IMR-90 (cell line): Measurements from ENCODE around the gene TSC22D3. TPM values are rescaled to one million over a fixed set of nuclear protein-coding genes. Genes with fewer than 3 reads are reported as not detected.

Experiments used
- ATAC-seq: fragments of 200-7000 bp; cut with Tn5 transposase; 2 replicates; pipeline ENCODE4 v1.9.1; 2020; ENCODE audit warnings: low read depth, mild to moderate bottlenecking, moderate library complexity
- BruUV-seq: library from RNA; stranded (reverse); fragments of 400-500 nt; replicated peaks from 2 replicates; lab custom pipeline; 2021; lab: Mats Ljungman, UMichigan
- CTCF ChIA-PET: fragments of 300-600 bp; formaldehyde crosslinking; extraction: SDS; loops from one replicate; lab custom pipeline; 2021; ENCODE audit warnings: antibody characterized with exemption; lab: Yijun Ruan, JAX
- POLR2A ChIA-PET: fragments of 300-600 bp; sonication (Branson Sonifier 250); formaldehyde crosslinking; loops from one replicate; lab custom pipeline; 2022; ENCODE audit warnings: antibody characterized with exemption; ENCODE audit not compliant: unreplicated experiment; lab: Charles Lee
- DNase-seq: peaks from one replicate; pipeline ENCODE4 v3.0.0; 2013
- H2AFZ ChIP-seq: replicated peaks from 2 replicates; pipeline ENCODE3; 2013; ENCODE audit warnings: low read length, mild to moderate bottlenecking; ENCODE audit not compliant: poor library complexity
- H2AK5ac ChIP-seq: 2 replicates; pipeline ENCODE4 v1.6.1; 2013; ENCODE audit warnings: low read depth, low read length, inconsistent platforms
- H2AK9ac ChIP-seq: replicated peaks from 2 replicates; pipeline ENCODE3; 2013; ENCODE audit warnings: mild to moderate bottlenecking, low read depth, low read length, moderate library complexity; ENCODE audit not compliant: poor library complexity
- H2BK120ac ChIP-seq: 2 replicates; pipeline ENCODE4 v1.6.1; 2013; ENCODE audit warnings: low read depth, low read length, inconsistent platforms
- H2BK15ac ChIP-seq: 3 replicates; pipeline ENCODE4 v1.6.1; 2013; ENCODE audit warnings: low read depth, low read length, inconsistent platforms
- H2BK20ac ChIP-seq: 2 replicates; pipeline ENCODE4 v1.6.1; 2013; ENCODE audit warnings: low read depth, mild to moderate bottlenecking, inconsistent platforms, low read length, moderate library complexity
- H2BK5ac ChIP-seq: 2 replicates; pipeline ENCODE4 v1.6.1; 2013; ENCODE audit warnings: mild to moderate bottlenecking, low read depth, low read length, inconsistent platforms; ENCODE audit not compliant: poor library complexity, severe bottlenecking
- H3K14ac ChIP-seq: replicated peaks from 2 replicates; pipeline ENCODE4 v1.6.1; 2013; ENCODE audit warnings: low read depth, low read length, inconsistent platforms
- H3K18ac ChIP-seq: 2 replicates; pipeline ENCODE4 v1.6.1; 2013; ENCODE audit warnings: low read depth, low read length, control low read depth
- H3K23ac ChIP-seq: 2 replicates; pipeline ENCODE4 v1.6.1; 2013; ENCODE audit warnings: low read depth, low read length, inconsistent platforms
- H3K27ac ChIP-seq: 2 replicates; pipeline ENCODE4 v1.5.1; 2013; ENCODE audit warnings: mild to moderate bottlenecking, control low read depth, low read length; ENCODE audit not compliant: insufficient read depth
- H3K27me3 ChIP-seq: 2 replicates; pipeline ENCODE4 v1.6.1; 2013; ENCODE audit warnings: low read length; ENCODE audit not compliant: control insufficient read depth, insufficient read depth
- H3K36me3 ChIP-seq: 2 replicates; pipeline ENCODE4 v1.6.1; 2013; ENCODE audit warnings: low read length, mixed read lengths; ENCODE audit not compliant: control insufficient read depth, insufficient read depth
- H3K4ac ChIP-seq: 2 replicates; pipeline ENCODE4 v1.6.1; 2013; ENCODE audit warnings: low read depth, low read length, inconsistent platforms
- H3K4me1 ChIP-seq: 2 replicates; pipeline ENCODE4 v1.6.1; 2013; ENCODE audit warnings: low read length, mixed read lengths; ENCODE audit not compliant: control insufficient read depth, insufficient read depth
- H3K4me2 ChIP-seq: 2 replicates; pipeline ENCODE4 v1.6.1; 2013; ENCODE audit warnings: low read depth, mild to moderate bottlenecking, control low read depth, low read length, moderate library complexity
- H3K4me3 ChIP-seq: 2 replicates; pipeline ENCODE4 v1.5.1; 2013; ENCODE audit warnings: low read depth, mild to moderate bottlenecking, control low read depth, low read length, moderate library complexity; ENCODE audit not compliant: insufficient read depth
- H3K56ac ChIP-seq: 2 replicates; pipeline ENCODE4 v1.6.1; 2013; ENCODE audit warnings: low read length, inconsistent platforms; ENCODE audit not compliant: insufficient read depth; ENCODE audit errors: extremely low read depth
- H3K79me1 ChIP-seq, 2 experiments: 2 replicates each; pipeline ENCODE4 v1.6.1; 2013; ENCODE audit warnings: low read length in 2 of 2, inconsistent platforms in 1 of 2, low read depth in 1 of 2
- H3K9ac ChIP-seq: 2 replicates; pipeline ENCODE4 v1.6.1; 2013; ENCODE audit warnings: low read depth, low read length, control low read depth
- H3K9me1 ChIP-seq: 2 replicates; pipeline ENCODE4 v1.6.1; 2013; ENCODE audit warnings: low read length, inconsistent platforms; ENCODE audit not compliant: insufficient read depth
- H3K9me3 ChIP-seq: 2 replicates; pipeline ENCODE4 v1.6.1; 2013; ENCODE audit warnings: low read length; ENCODE audit not compliant: control insufficient read depth, insufficient read depth
- H4K20me1 ChIP-seq: 2 replicates; pipeline ENCODE4 v1.6.1; 2013; ENCODE audit warnings: low read length, inconsistent platforms; ENCODE audit not compliant: insufficient read depth
- H4K5ac ChIP-seq: 2 replicates; pipeline ENCODE4 v1.6.1; 2013; ENCODE audit warnings: mild to moderate bottlenecking, low read depth, low read length, control low read depth
- H4K8ac ChIP-seq, 2 experiments: 2 replicates each; pipeline ENCODE4 v1.6.1; 2013; ENCODE audit warnings: low read depth in 2 of 2, low read length in 2 of 2, control low read depth in 1 of 2, inconsistent platforms in 1 of 2
- H4K91ac ChIP-seq: 2 replicates; pipeline ENCODE4 v1.6.1; 2013; ENCODE audit warnings: low read depth, low read length, inconsistent platforms; ENCODE audit not compliant: insufficient read depth
- BHLHE40 ChIP-seq: fragments of 150-350 bp; IDR thresholded peaks from 2 replicates; pipeline ENCODE4 v1.6.1; 2016; ENCODE audit warnings: mild to moderate bottlenecking, low read depth, low read length
- CEBPB ChIP-seq: IDR thresholded peaks from 2 replicates; pipeline ENCODE4 v1.6.1; 2012; ENCODE audit warnings: low read depth, low read length, improper control_type of control experiment
- CHD1 ChIP-seq: IDR thresholded peaks from 2 replicates; pipeline ENCODE4 v1.6.1; 2012; ENCODE audit warnings: low read depth, low read length, improper control_type of control experiment
- FOS ChIP-seq: fragments of 150-350 bp; IDR thresholded peaks from 2 replicates; pipeline ENCODE4 v1.6.1; 2016; ENCODE audit warnings: low read depth, low read length
- MAFK ChIP-seq: IDR thresholded peaks from 2 replicates; pipeline ENCODE4 v1.6.1; 2012; ENCODE audit warnings: low read depth, low read length, improper control_type of control experiment
- MAZ ChIP-seq: IDR thresholded peaks from 2 replicates; pipeline ENCODE4 v1.6.1; 2012; ENCODE audit warnings: low read depth, mild to moderate bottlenecking, low read length, improper control_type of control experiment, moderate library complexity, borderline replicate concordance
- MXI1 ChIP-seq: IDR thresholded peaks from 2 replicates; pipeline ENCODE4 v1.6.1; 2012; ENCODE audit warnings: low read depth, mild to moderate bottlenecking, low read length, moderate library complexity, borderline replicate concordance
- NFE2L2 ChIP-seq: fragments of 150-350 bp; IDR thresholded peaks from 2 replicates; pipeline ENCODE4 v1.6.1; 2016; ENCODE audit warnings: low read depth, mild to moderate bottlenecking, low read length
- POLR2A ChIP-seq: IDR thresholded peaks from 2 replicates; pipeline ENCODE4 v1.6.1; 2012; ENCODE audit warnings: mild to moderate bottlenecking, low read depth, low read length
- RAD21 ChIP-seq: IDR thresholded peaks from 2 replicates; pipeline ENCODE4 v1.6.1; 2012; ENCODE audit warnings: low read length, improper control_type of control experiment
- RCOR1 ChIP-seq: IDR thresholded peaks from 2 replicates; pipeline ENCODE4 v1.6.1; 2012; ENCODE audit warnings: mild to moderate bottlenecking, low read length, improper control_type of control experiment; ENCODE audit not compliant: insufficient replicate concordance
- RFX5 ChIP-seq: IDR thresholded peaks from 2 replicates; pipeline ENCODE4 v1.8.0; 2012; ENCODE audit warnings: low read depth, mild to moderate bottlenecking, low read length, moderate library complexity
- SMC3 ChIP-seq: fragments of 150-350 bp; IDR thresholded peaks from 2 replicates; pipeline ENCODE4 v1.6.1; 2016; ENCODE audit warnings: low read depth, mild to moderate bottlenecking, antibody characterized with exemption, low read length, moderate library complexity
- WGBS, 2 experiments: methylation state at CpG; one replicate each; pipeline versions ENCODE4 v1.1.5 to v1.1.7; 2013; ENCODE audit warnings: missing lambda C conversion rate in 2 of 2; ENCODE audit not compliant: insufficient read length in 1 of 2; ENCODE audit errors: extremely low coverage in 2 of 2; 5-methylcytosine and 5-hydroxymethylcytosine counted together
- dilution Hi-C: fragments of 300-500 bp; cut with HindIII; formaldehyde crosslinking; loops from one replicate; pipeline ENCODE4 v1.14.3; 2018; ENCODE audit warnings: low sequenced_read_pairs; ENCODE audit not compliant: unreplicated experiment
- in situ Hi-C: fragments of 300-500 bp; cut with MboI; formaldehyde crosslinking; loops from 3 replicates; pipeline ENCODE4 v1.14.3; 2019; ENCODE audit warnings: low sequenced_read_pairs, inconsistent platforms, mixed read lengths
- intact Hi-C: fragments of 100-400 bp; cut with micrococcal nuclease; formaldehyde crosslinking; loops from 2 replicates; pipeline ENCODE4 v1.10.0; 2022
- polyA plus RNA-seq, 3 experiments: library from polyadenylated mRNA; depleted of rRNA; stranded (reverse); fragments of >200 nt; gene quantifications; 2 replicates each; pipeline ENCODE4 v1.2.3, GENCODE V29; 2012; ENCODE audit warnings: low replicate concordance in 1 of 3
- total RNA-seq: library from RNA; depleted of rRNA; stranded (reverse); fragments of >200 nt; gene quantifications from 2 replicates; pipeline ENCODE4 v1.2.3, GENCODE V29; 2012
- TF ChIP-seq, protein P1 (sequence below): conservative IDR thresholded peaks from 2 replicates; pipeline ENCODE4 v1.5.1; 2012; ENCODE audit warnings: mild to moderate bottlenecking, low read depth, low read length, improper control_type of control experiment
- TF ChIP-seq, protein P2 (sequence below): fragments of 150-350 bp; IDR thresholded peaks from 2 replicates; pipeline ENCODE4 v1.6.1; 2017; ENCODE audit warnings: mild to moderate bottlenecking, antibody characterized with exemption, low read length, low read depth
- TF ChIP-seq, protein P3 (sequence below): fragments of 150-350 bp; IDR thresholded peaks from 2 replicates; pipeline ENCODE4 v1.6.1; 2016; ENCODE audit warnings: low read depth, mild to moderate bottlenecking, low read length, moderate library complexity, borderline replicate concordance

Gene TSC22D3
- total and polyA plus RNA-seq, 2 of the 4 experiments (the other 2 are of a cell fraction) = 9.9 to 14.0 TPM

DNA sequence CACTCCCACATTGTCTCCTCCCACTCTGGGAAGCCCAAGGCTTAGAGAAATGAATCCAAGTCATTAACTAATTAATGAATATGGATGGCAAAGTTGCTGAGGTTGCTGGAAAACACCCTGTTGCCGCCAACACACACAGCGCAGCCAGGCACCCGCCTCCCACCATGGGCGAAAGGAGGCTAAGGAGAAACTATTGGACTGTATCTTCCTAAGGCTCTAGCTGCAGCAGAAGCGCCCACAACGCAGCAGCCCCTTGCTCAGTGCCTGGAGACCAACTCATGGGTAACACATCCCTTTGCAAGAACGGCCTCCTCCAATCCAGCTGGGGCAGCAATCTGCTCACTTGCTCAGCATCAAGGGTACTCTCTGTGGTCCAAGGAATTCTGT, 34.2 kb downstream of the TSC22D3 start:
- Histone ChIP-seq H3K36me3 (no peaks in the 10 kb centered on the region), H3K4me1 (peaks cover 3% of the 10 kb centered on the region; the same call in 1 of the 2 replicates), H3K27me3 (peaks cover 38% of the 10 kb centered on the region), H3K9ac (no peak overlapping the region), H3K4me3 (no peak overlapping the region), H3K4me2 (no peak overlapping the region; the same call in 1 of the 2 replicates), H3K79me1 (no peaks in the 10 kb centered on the region), H2BK20ac (no peak overlapping the region), H2BK15ac (no peak overlapping the region), H4K5ac (no peak overlapping the region), H3K14ac (no peak overlapping the region), H3K23ac (no peak overlapping the region), H2AK9ac (peak overlapping the region; percentile 73), H3K4ac (no peak overlapping the region), H4K20me1 (0 out of 2 replicates have a peak, but pooled peaks cover 4% of the 10 kb centered on the region), H4K91ac (no peak overlapping the region), H2BK5ac (no peak overlapping the region), H4K8ac (no peak overlapping the region), H3K18ac (no peak overlapping the region), H2BK120ac (no peak overlapping the region), H3K9me3 (no peaks in the 10 kb centered on the region), H2AFZ (no peak overlapping the region), H3K27ac (no peak overlapping the region), H2AK5ac (no peak overlapping the region), H3K9me1 (no peaks in the 10 kb centered on the region), H3K56ac (no peak overlapping the region)
- intact Hi-C loops = no loop called here
- BruUV-seq = no TSS peak
- dilution Hi-C loops = no loop called here
- DNase-seq (no peak), ATAC-seq (peak; percentile 40)
- ChIA-PET CTCF (no interaction called here), POLR2A (no interaction called here)
- TF ChIP-seq MAZ = no peak
- TF ChIP-seq SMC3 = no peak
- no peak for TF ChIP-seq RAD21
- TF ChIP-seq, protein P1, sequence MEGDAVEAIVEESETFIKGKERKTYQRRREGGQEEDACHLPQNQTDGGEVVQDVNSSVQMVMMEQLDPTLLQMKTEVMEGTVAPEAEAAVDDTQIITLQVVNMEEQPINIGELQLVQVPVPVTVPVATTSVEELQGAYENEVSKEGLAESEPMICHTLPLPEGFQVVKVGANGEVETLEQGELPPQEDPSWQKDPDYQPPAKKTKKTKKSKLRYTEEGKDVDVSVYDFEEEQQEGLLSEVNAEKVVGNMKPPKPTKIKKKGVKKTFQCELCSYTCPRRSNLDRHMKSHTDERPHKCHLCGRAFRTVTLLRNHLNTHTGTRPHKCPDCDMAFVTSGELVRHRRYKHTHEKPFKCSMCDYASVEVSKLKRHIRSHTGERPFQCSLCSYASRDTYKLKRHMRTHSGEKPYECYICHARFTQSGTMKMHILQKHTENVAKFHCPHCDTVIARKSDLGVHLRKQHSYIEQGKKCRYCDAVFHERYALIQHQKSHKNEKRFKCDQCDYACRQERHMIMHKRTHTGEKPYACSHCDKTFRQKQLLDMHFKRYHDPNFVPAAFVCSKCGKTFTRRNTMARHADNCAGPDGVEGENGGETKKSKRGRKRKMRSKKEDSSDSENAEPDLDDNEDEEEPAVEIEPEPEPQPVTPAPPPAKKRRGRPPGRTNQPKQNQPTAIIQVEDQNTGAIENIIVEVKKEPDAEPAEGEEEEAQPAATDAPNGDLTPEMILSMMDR = no peak
- TF ChIP-seq FOS = no peak
- no peak for TF ChIP-seq BHLHE40
- TF ChIP-seq, protein P2, sequence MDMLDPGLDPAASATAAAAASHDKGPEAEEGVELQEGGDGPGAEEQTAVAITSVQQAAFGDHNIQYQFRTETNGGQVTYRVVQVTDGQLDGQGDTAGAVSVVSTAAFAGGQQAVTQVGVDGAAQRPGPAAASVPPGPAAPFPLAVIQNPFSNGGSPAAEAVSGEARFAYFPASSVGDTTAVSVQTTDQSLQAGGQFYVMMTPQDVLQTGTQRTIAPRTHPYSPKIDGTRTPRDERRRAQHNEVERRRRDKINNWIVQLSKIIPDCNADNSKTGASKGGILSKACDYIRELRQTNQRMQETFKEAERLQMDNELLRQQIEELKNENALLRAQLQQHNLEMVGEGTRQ = no peak
- TF ChIP-seq CHD1 = no peak
- TF ChIP-seq RCOR1 = no peak
- no peak for TF ChIP-seq POLR2A
- no peak for TF ChIP-seq RFX5
- TF ChIP-seq NFE2L2 = no peak
- TF ChIP-seq MXI1 = no peak
- TF ChIP-seq CEBPB = no peak
- TF ChIP-seq, protein P3, sequence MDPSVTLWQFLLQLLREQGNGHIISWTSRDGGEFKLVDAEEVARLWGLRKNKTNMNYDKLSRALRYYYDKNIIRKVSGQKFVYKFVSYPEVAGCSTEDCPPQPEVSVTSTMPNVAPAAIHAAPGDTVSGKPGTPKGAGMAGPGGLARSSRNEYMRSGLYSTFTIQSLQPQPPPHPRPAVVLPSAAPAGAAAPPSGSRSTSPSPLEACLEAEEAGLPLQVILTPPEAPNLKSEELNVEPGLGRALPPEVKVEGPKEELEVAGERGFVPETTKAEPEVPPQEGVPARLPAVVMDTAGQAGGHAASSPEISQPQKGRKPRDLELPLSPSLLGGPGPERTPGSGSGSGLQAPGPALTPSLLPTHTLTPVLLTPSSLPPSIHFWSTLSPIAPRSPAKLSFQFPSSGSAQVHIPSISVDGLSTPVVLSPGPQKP = no peak
- no peak for TF ChIP-seq MAFK
- 22% methylated on average over 4 of the region's 7 CpGs; no CpG with 5 or more reads in 1 of the 2 experiments for WGBS, 2 experiments
- in situ Hi-C loops = no loop called here
